GM12801 (cell line): ENCODE measurements around the gene PTPRC.

Experiments
- CTCF ChIP-seq: IDR thresholded peaks from one replicate; pipeline ENCODE4 v1.5.1; 2011; ENCODE audit warnings: control low read depth; ENCODE audit not compliant: insufficient read length; ENCODE audit errors: extremely low read depth

The PTPRC gene

GRCh38 chr1:198640174-198640573 lies 1.3 kb downstream of the PTPRC start:
- no peak for TF ChIP-seq CTCF

GRCh38 chr1:198641501-198641900 lies 2.7 kb downstream of the PTPRC start:
- TF ChIP-seq CTCF = no peak

- no peak for TF ChIP-seq CTCF
Measured at GRCh38 chr1:198641966-198642668, 3.3 kb downstream of the PTPRC start.

GRCh38 chr1:198642983-198643382 lies 4.1 kb downstream of the PTPRC start:
- TF ChIP-seq CTCF = no peak

DNA sequence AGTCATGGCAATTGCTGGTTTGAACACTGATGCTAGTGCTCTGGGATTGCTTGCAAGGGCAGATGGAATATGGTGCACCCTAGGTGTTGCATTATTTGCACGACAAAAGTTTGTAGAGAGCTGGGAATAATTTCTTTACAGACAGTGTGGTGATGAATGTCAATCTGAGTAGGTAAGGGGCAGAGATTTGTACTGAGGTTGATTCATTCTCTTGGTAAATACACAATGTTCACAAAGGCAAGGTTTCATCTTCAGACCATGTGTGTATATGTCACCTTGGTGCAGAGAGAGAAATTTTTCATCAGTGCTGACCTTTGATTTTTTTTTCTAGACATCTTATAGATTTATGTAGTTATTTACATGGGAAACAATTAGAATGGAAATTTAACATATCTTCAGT lies 5.0 kb downstream of the PTPRC start:
- no peak for TF ChIP-seq CTCF

DNA sequence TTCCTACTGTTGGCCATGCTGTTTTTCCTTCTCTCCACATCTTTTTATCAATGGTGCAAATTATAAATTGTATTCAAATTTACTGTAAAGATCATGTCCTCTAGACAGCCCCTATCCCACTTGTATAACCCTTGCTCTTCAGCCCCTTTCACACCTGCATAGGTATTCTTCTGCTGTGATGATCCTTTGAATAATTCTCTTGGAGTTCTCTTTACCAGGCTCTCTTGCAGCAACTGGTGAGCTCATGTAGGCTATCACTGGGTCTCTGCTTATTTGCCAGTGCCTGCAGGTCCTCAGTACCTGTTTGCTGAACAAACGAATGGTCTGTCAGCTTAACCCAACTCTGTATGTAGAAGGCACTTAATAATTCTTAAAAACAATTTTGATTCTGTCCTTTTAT lies 8.2 kb downstream of the PTPRC start:
- TF ChIP-seq CTCF = no peak

- no peak for TF ChIP-seq CTCF
Measured at GRCh38 chr1:198648592-198648991, 9.8 kb downstream of the PTPRC start.
